NCI-H1930 (cell line): ENCODE results near the gene SNIP1.
A peak's percentile ranks its signal among the peaks of the same experiment; 100 is the strongest.
"Not testable (repeated sequence)": the region's sequence is repeated elsewhere in the genome, so short reads cannot be mapped to it uniquely, and the experiment has no call there.

ENCODE experiments used
- DNase-seq, 2 experiments: peaks; one replicate each; lab custom pipeline; 2025; lab: John Stamatoyannopoulos, UW

Gene SNIP1

GRCh38 chr1:37559080-37559479, 5.0 kb upstream of the SNIP1 start:
- DNase-seq = no peak

- no peak for DNase-seq
Observed at GRCh38 chr1:37558411-37558810, 4.3 kb upstream of the SNIP1 start.

- DNase-seq = no peak
Observed at GRCh38 chr1:37557402-37557801, 3.3 kb upstream of the SNIP1 start.

DNA sequence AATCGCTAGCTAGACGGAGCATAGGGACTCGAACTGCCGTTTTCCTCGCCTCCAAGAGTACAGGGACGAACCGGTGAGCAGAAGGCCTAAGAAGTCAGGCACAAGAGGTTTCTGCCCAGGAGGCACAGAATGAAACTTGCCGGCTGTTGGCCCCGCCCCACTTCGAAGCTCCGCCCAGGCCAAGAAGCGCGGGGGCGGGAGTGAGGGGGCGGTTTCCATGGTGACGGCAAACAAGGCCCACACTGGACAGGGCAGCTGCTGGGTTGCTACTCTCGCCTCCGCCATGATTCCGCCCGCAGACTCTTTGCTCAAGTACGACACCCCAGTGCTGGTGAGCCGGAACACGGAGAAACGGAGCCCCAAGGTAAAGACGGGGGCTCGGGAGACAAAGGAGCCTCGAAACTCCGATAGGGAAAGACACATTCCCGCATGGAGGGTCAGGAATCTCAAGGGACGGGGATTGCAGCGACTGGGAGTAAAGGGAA, 2.7 kb upstream of the SNIP1 start, which contains the start of gene DNALI1:
TSS of gene DNALI1 (plus strand) at position 229 of the 485 bp plus-strand sequence. CDS start at position 284, 55 bp downstream.
- peak; percentile 75 to 86 for DNase-seq

DNA sequence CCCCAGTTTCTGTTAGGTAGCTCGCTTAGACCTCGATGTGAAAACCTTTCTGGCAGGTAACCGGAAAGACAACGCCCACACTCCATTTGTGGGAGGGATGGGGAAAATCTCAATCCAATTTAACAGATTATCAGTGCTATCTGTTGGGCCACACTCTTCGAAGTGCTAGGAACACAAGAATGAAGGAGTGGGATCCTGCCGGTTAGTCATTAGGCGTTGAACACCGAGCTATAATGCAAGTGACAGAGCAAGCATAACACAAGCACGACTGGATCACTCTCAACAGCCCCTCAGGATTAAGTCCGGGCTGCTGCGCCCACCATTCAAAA, 531 bp downstream of the SNIP1 start:
- DNase-seq = no peak

- DNase-seq = no peak
Observed at GRCh38 chr1:37549341-37549740, 4.8 kb downstream of the SNIP1 start.

DNA sequence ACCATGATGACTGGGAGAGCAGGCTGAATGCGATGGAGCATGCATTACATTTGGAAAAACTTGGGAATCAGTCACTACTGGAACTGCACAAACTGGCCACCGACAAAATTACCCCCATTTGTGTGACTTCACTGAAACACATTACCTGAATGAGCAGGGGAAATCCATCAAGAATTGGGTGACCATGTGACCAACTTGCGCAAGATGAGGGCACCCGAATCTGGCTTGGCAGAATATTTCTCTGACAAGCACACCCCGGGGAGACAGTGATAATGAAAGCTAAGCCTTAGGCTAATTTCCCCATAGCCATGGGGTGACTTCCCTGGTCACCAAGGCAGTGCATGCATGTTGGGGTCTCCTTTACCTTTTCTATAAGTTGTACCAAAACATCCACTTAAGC, 9.1 kb downstream of the SNIP1 start:
- no peak for DNase-seq

- DNase-seq = no peak
Observed at GRCh38 chr1:37544530-37544929, 9.6 kb downstream of the SNIP1 start.

- no peak for DNase-seq
Observed at GRCh38 chr1:37540036-37540785, 13.9 kb downstream of the SNIP1 start.

- DNase-seq = not testable (repeated sequence)
Observed at GRCh38 chr1:37539154-37539553, 14.9 kb downstream of the SNIP1 start.

DNA sequence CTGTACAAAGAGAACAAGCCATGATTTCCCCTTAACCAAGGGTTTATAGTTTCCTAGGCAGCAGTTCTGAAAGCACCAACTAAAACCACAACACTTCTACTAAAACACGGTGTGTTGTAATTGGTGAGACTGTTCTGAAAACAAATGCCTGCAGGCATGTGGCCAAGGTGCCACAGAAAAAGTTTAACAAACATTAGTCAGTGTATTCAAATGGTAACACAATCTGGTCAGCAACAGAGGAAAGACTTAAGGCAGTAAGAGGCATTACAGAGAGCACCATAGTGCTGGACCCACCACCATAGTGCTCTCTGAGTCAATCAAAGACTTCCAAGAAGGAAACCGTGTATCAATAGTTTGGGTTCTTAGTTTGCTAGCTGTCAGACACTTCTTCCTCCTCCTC, 16.7 kb downstream of the SNIP1 start:
- no peak for DNase-seq

DNA sequence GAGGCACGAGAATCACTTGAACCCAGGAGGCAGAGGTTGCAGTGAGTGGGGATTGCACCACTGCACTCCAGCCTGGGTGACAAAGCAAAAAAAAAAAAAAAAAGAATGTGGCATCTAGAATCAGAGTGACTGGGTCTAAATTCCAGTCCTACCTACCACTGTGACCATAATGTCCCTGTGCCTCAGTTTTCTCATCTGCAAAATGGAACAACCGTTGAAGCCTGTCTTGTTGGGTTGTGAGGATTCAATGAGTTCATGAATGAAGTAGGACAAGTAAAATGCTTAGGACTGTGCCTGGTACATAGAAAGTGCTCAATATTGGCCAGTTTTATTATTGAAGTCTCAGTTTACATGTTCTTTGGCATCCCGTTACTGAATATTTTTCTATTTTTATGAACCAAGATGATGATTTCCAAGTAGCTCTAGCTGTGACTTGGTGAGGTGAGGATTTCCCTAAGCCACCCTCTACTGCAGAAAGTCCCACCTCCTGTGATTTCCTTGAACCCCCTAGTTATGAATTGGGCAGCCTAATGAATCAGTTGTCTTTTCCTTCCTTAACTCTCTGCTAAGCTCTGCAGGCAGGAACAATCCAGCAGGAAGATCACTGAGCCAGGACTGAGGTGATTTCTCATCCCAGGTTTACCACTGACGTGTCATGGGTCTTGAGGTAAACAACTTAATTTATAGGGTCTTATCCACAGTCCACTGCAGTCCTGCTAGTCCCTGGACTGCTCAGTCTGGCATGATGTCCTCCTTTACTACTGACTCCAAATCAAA, 20.6 kb downstream of the SNIP1 start:
- DNase-seq = no peak

DNA sequence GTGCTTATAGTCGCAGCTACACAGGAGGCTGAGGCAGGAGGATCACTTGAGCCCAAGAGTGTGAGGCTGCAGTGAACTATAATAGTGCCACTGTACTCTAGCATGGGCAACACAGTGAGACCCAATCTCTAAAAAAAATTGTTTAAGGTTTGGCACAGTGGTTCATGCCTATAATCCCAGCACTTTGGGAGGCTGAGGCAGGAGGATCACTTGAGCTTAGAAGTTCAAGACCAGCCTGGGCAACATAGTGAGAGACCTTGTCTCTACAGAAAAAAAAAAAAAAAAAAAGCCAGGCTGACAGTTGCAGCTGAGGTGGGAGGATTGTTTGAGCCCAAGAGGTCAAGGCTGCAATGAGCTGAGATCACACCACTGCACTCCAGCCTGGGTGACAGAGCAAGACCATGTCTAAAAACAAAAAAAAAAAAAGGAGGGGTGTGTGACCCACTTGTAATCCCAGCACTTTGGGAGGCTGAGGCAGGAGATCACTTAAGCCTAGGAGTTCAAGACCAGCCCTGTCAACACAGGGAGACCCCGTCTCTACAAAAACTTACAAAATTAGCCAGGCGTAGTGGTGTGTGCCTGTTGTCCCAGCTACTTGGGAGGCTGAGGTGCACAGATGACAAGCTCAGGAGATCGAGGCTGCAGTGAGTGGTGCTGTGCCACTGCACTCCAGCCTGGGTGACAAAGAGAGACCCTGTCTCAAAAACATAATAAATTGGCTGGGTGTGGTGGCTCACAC, 21.5 kb downstream of the SNIP1 start:
- DNase-seq = not testable (repeated sequence)

DNA sequence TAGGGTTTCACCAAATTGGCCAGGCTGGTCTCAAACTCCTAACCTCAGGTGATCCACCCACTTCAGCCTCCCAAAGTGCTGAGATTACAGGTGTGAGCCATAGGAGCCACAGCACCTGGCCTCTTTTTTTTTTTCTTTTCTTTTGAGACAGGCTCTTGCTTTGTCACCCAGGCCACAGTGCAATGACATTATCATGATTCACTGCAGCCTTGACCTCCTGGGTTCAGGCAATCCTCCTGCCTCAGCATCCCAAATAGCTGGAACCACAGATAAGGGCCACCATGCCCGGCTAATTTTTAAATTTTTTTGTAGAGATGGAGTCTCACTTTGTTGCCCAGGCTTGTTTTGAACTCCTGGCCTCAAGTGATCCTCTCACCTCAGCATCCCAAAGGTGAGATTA, 24.2 kb downstream of the SNIP1 start:
- not testable (repeated sequence) for DNase-seq

GRCh38 chr1:37519613-37520012, 34.5 kb downstream of the SNIP1 start:
- DNase-seq = no peak

DNA sequence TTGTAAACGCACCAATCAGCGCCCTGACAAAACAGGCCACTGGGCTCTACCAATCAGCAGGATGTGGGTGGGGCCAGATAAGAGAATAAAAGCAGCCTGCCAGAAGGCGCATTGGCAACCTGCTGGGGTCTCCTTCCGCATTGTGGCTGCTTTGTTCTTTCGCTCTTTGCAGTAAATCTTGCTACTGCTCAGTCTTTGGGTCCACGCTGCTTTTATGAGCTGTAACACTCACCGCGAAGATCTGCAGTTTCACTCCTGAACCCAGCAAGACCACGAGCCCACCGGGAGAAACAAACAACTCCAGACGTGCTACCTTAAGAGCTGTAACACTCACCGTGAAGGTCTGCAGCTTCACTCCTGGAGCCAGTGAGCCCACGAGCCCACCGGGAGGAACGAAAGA, 35.2 kb downstream of the SNIP1 start:
- not testable (repeated sequence) for DNase-seq

DNA sequence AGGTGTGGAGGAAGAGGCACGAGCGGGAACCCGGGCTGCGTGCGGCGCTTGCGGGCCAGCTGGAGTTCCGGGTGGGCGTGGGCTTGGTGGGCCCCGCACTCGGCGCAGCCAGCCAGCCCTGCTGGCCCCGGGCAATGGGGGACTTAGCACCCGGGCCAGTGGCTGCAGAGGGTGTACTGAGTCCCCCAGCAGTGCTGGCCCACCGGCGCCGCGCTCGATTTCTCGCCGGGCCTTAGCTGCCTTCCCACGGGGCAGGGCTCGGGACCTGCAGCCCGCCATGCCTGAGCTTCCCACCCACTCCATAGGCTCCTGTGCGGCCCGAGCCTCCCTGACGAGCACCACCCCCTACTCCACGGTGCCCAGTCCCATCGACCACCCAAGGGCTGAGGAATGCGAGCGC, 35.9 kb downstream of the SNIP1 start:
- DNase-seq = not testable (repeated sequence)

DNA sequence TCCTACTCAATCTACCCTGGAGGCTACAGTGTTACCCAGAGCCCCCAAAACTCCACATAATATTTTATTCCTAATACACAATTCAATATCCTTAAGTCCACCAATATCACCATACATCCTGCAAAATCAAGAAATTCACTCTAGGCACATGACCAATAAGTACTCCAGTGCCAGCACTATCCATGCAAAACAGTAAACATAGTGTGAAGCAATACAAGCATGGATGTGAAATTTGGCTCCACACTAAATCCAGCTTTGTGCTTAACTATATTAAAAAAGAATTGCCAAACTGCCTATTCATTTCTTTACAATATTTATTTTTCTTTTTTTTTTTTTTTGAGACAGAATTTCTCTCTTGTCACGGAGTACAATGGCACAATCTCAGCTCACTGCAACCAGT, 36.5 kb downstream of the SNIP1 start:
- no peak for DNase-seq

DNA sequence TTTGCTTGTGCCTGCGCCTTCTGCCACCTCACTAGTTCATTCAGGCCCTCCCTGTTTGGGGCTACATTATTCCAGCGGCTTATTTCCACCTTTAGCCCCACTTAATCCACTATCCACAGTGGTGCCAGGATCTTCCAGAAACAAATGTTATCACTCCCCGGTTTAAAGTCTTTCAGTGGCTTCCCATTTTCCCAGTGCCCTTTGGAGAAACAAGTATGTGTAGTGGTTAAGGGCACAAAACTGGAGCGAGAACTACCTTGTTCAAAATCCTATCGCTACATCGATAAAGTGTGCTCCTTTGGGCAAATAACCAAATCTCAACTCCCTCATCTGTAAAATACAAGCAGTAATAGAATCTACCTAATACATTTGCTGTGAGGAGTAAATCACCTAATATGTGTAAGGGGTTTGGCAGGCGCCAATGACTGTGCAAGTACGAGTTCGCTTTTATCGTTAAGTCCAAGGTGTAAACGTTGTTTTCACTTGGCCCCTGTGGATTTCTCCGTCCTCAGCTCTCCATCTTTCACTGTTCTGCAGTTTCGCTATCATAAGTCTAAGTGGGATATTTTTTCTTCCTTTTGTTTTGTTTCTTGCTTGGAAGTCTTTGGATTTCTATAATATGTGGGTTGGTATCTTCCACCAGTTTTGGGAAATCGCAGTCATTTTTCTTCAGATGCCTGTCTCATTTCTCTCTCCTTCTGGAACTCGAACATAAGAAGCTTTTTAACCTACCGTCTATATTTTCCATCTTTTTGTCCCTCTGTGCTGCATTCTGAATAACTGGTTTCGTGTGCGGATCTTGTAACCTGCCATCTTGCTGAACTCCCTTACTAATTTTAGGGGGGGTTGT, 38.7 kb downstream of the SNIP1 start:
- DNase-seq = no peak

DNA sequence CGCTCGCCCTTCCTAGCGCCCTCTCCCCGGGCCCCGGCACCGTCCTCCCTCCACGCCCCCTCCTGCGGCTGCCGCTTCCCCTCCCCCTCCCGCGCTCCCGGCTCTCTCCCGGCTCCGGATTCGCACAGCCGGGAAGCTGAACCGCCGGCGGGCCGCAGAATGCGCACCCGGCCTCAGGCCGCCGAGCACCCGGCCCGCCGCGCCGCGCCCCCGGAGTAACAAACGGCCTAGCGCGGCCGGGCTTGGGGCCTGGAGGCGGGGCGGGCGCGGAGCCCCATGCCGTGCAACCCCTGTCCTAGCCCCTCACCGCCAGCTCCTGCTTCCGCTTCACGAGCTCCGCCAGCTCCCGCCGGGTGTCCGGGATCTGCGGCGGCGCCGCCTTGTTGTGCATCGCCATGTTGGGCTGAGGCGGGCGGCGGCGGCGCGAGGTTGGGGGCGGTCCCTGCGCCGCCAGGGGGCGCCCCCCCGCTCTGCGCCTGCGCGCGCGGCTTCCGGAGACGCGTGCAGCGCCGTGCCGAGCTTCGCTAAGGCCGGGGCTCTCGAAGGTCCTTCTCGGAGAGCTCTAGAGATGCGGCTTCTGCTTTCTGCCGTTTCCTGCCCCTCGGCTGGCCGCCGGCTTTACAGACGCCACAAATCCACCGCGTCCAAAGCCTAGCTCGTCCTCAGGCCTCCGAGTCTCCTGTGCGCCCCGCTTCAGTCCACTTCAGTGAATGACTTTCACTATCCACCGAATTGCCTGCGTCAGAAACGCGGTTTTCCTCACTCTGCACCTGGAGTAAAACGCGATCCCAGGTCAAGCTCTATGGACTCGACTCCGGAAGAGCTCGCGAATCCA, 39.5 kb downstream of the SNIP1 start, which contains the start of gene MEAF6:
TSS of gene MEAF6 (minus strand) at position 417 of the 835 bp plus-strand sequence. CDS start at position 397, 20 bp downstream.
- DNase-seq = peak; percentile 71 to 89
